ENCODE data around the gene MLLT3. TPM values are rescaled to one million over a fixed set of nuclear protein-coding genes. Genes with fewer than 3 reads are reported as not detected.

Gene MLLT3
- total and polyA plus RNA-seq, 2 of the 8 experiments (the other 6 are each of a cell fraction or from before 2014, with no cell fraction given) = 5.9 to 9.6 TPM

DNA sequence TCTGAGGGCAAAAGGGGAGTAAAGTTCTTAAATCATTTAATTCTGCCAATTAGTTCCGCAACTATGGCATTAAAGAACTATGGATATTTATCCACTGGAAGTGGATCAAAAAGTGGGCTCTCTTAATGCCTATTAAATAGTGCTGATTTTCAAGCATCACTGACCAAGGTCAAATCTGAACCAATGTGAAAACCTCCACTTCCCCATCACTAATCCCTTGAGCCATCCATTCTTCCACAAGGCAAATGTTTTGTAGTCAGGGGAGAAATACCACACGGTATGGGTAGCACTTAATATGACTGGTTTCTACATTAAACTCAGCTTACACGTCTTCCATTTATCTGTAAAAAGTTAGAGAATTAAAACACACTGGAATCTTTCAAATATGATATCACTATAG lies 57.6 kb downstream of the MLLT3 start:
- no peaks in the 10 kb centered on the region for H4K20me1 ChIP-seq (replicated peaks in 1 of 2; ENCODE audit: control insufficient read depth in 1 of 2, insufficient read depth in 2 of 2, low read length in 2 of 2)
- no peaks in the 10 kb centered on the region; the same call in 1 of the 2 replicates for H3K79me1 ChIP-seq (ENCODE audit: low read depth, low read length)
- no peak overlapping the region for H2AFZ ChIP-seq (ENCODE audit: low read length)
- no peaks in the 10 kb centered on the region for H3K36me3 ChIP-seq (ENCODE audit: control insufficient read depth in 2 of 4, insufficient read depth in 4 of 4, low read length in 3 of 4)
- no peak overlapping the region for H3K4ac ChIP-seq (replicated peaks; ENCODE audit: insufficient read length, low read depth, low read length)
- H3K23me2 ChIP-seq (ENCODE audit: low read depth, low read length) = no peaks in the 10 kb centered on the region; the same call in 1 of the 2 replicates
- no peak overlapping the region for H2AK5ac ChIP-seq (ENCODE audit: low read depth, low read length)
- H3K18ac ChIP-seq (ENCODE audit: extremely low read depth, low read length) = no peak overlapping the region
- no peaks in the 10 kb centered on the region for H3K27me3 ChIP-seq (replicated peaks in 1 of 4; ENCODE audit: control insufficient read depth in 3 of 4, extremely low read depth in 1 of 4, insufficient read depth in 3 of 4, low read length in 3 of 4)
- H3K27ac ChIP-seq (ENCODE audit: low read depth, low read length) = no peak overlapping the region
- 84% methylated on average over 3 of the region's 3 CpGs; no CpG with 5 or more reads in 1 of the 2 experiments for WGBS, 2 experiments (ENCODE audit: extremely low coverage in 1 of 2, insufficient coverage in 1 of 2, insufficient read length in 1 of 2, insufficient replicate concordance in 2 of 2, low coverage in 1 of 2, low lambda C conversion rate in 2 of 2, missing lambda C conversion rate in 1 of 2)
- H3K79me2 ChIP-seq (ENCODE audit: control insufficient read depth in 1 of 2, insufficient read depth in 2 of 2, low read length in 2 of 2) = no peaks in the 10 kb centered on the region
- no peak overlapping the region for H4K91ac ChIP-seq (replicated peaks; ENCODE audit: insufficient read length, low read length)
- no peak overlapping the region for H3K4me2 ChIP-seq (ENCODE audit: insufficient read depth in 1 of 2, low read depth in 2 of 2, low read length in 2 of 2)
- no peak overlapping the region for H4K5ac ChIP-seq (ENCODE audit: insufficient read length, low read depth, low read length)
- TF ChIP-seq CEBPB (IDR thresholded peaks at IDR 0.05; ENCODE audit: low read depth, low read length) (no peak), CTBP2 (IDR thresholded peaks at IDR 0.05; ENCODE audit: borderline replicate concordance, insufficient read depth, insufficient read length, low read length) (no peak), CBX5 (IDR thresholded peaks at IDR 0.05; ENCODE audit: low read depth, low read length) (no peak), SP4 (IDR thresholded peaks at IDR 0.05; ENCODE audit: low read length) (no peak), ZNF274 (IDR thresholded peaks at IDR 0.05; ENCODE audit: borderline replicate concordance, extremely low read depth, low read length) (no peak), CHD1 (IDR thresholded peaks at IDR 0.05; ENCODE audit: low read depth, low read length) (no peak)
- H3K14ac ChIP-seq (ENCODE audit: insufficient read length) = no peak overlapping the region
- ChIA-PET CTCF (ENCODE audit: partially characterized antibody) (interaction anchor here (1.1 kb wide), 1 partner anchor 11 kb away, joined by 4 read pairs; no protein-coding TSS in a partner anchor), POLR2A (ENCODE audit: partially characterized antibody) (no interaction called here)
- H2BK120ac ChIP-seq (replicated peaks; ENCODE audit: low read depth, low read length) = no peak overlapping the region
- H3K4me1 ChIP-seq (replicated peaks in 1 of 4; ENCODE audit: control insufficient read depth in 3 of 4, insufficient read depth in 4 of 4, low read length in 3 of 4) = no peaks in the 10 kb centered on the region; a peak in 1 of 7 replicates
- no peak overlapping the region for H3K4me3 ChIP-seq (ENCODE audit: extremely low read depth in 1 of 4, insufficient read depth in 2 of 4, low read depth in 3 of 4, low read length in 4 of 4)
- no peak overlapping the region for H2BK15ac ChIP-seq (ENCODE audit: low read length)
- no peak overlapping the region for H3K23ac ChIP-seq (ENCODE audit: insufficient read length)
- H3K9me3 ChIP-seq (ENCODE audit: insufficient read depth in 2 of 2, low read depth in 1 of 2, low read length in 1 of 2) = no peaks in the 10 kb centered on the region
- FAIRE-seq (no peak), DNase-seq (ENCODE audit: low read depth in 1 of 2, low spot score in 2 of 2) (no peak)
- no peak overlapping the region for H2BK20ac ChIP-seq (ENCODE audit: low read length)
- H4K8ac ChIP-seq (ENCODE audit: extremely low read depth, insufficient read depth, low read length) = no peak overlapping the region
- H3K56ac ChIP-seq (replicated peaks; ENCODE audit: insufficient read length, low read depth, low read length) = no peak overlapping the region
- no peak overlapping the region for H2BK12ac ChIP-seq (ENCODE audit: low read depth, low read length)
- H2BK5ac ChIP-seq (ENCODE audit: low read depth, low read length) = no peak overlapping the region
- H3K9ac ChIP-seq (replicated peaks in 1 of 4; ENCODE audit: extremely low read depth in 1 of 4, low read depth in 3 of 4, low read length in 3 of 4) = no peak overlapping the region

Data from H1 (cell line).